ENCODE data around the gene RNU4-1.

The RNU4-1 gene

GRCh38 chr12:120290609-120291305, 2.3 kb downstream of the RNU4-1 start:
- no peak overlapping the region for H2AFZ ChIP-seq (ENCODE audit: low read depth, low read length, severe bottlenecking)
- H3K4me3 ChIP-seq (ENCODE audit: insufficient read depth, low read length, poor library complexity, severe bottlenecking) = no peak overlapping the region
- H3K79me2 ChIP-seq (ENCODE audit: insufficient read depth, low read length) = no peaks in the 10 kb centered on the region

DNA sequence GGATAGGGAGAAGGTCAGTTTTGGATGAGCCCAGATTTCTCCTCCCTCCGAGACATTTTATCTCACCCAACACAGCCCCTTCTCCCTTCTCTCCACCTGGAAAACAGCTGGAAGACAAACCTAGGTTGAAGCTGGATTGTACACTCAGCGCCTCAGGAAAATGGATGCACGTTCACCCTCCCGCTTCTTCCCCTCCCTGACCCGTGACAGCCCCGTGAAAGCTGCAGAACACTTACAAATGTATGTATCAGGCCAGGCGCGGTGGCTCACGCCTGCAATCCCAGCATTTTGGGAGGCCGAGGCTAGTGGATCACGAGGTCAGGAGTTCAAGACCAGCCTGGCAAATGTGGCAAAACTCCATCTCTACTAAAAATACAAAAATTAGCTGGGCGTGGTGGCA, 5.5 kb downstream of the RNU4-1 start:
- Histone ChIP-seq H3K36me3 (ENCODE audit: low read length) (no peaks in the 10 kb centered on the region), H2AFZ (ENCODE audit: low read depth, low read length, severe bottlenecking) (no peak overlapping the region), H3K9me3 (ENCODE audit: insufficient read depth, low read length) (no peaks in the 10 kb centered on the region), H3K9ac (ENCODE audit: low read length) (no peak overlapping the region), H3K9me2 (replicated peaks; ENCODE audit: insufficient read depth, low read length) (no peaks in the 10 kb centered on the region), H3K27me3 (ENCODE audit: low read length) (no peaks in the 10 kb centered on the region), H3K27ac (ENCODE audit: low read depth, low read length) (no peak overlapping the region), H3K4me2 (ENCODE audit: low read depth, low read length, poor library complexity, severe bottlenecking) (no peak overlapping the region), H3K4me3 (ENCODE audit: insufficient read depth, low read length, poor library complexity, severe bottlenecking) (no peak overlapping the region), H4K20me1 (ENCODE audit: low read depth, low read length) (no peaks in the 10 kb centered on the region), H3K79me2 (ENCODE audit: insufficient read depth, low read length) (no peaks in the 10 kb centered on the region), H3F3A (ENCODE audit: insufficient read depth) (peaks cover 26% of the 10 kb centered on the region)
- TF ChIP-seq EZH2phosphoT487 (conservative IDR thresholded peaks at IDR 0.05; ENCODE audit: low read length) (no peak), CTCF (IDR thresholded peaks at IDR 0.05; ENCODE audit: insufficient read depth, low read length, poor library complexity, severe bottlenecking) (no peak)

More at GRCh38 chr12:120290609-120291305, 2.3 kb downstream of the RNU4-1 start:
- peak overlapping the region; percentile 73 for H3K4me2 ChIP-seq (ENCODE audit: low read depth, low read length, poor library complexity, severe bottlenecking)
- no peaks in the 10 kb centered on the region for H4K20me1 ChIP-seq (ENCODE audit: low read depth, low read length)
- H3K36me3 ChIP-seq (ENCODE audit: low read length) = no peaks in the 10 kb centered on the region
- no peaks in the 10 kb centered on the region for H3K27me3 ChIP-seq (ENCODE audit: low read length)
- H3K9ac ChIP-seq (ENCODE audit: low read length) = peak overlapping the region; percentile 26; the same call in 1 of the 2 replicates
- TF ChIP-seq EZH2phosphoT487 (conservative IDR thresholded peaks at IDR 0.05; ENCODE audit: low read length) (no peak), CTCF (IDR thresholded peaks at IDR 0.05; ENCODE audit: insufficient read depth, low read length, poor library complexity, severe bottlenecking) (no peak)
- H3K9me3 ChIP-seq (ENCODE audit: insufficient read depth, low read length) = no peaks in the 10 kb centered on the region
- H3K9me2 ChIP-seq (replicated peaks; ENCODE audit: insufficient read depth, low read length) = no peaks in the 10 kb centered on the region
- peaks cover 39% of the 10 kb centered on the region for H3F3A ChIP-seq (ENCODE audit: insufficient read depth)
- peak overlapping the region; percentile 14; the same call in 1 of the 2 replicates for H3K27ac ChIP-seq (ENCODE audit: low read depth, low read length)

DNA sequence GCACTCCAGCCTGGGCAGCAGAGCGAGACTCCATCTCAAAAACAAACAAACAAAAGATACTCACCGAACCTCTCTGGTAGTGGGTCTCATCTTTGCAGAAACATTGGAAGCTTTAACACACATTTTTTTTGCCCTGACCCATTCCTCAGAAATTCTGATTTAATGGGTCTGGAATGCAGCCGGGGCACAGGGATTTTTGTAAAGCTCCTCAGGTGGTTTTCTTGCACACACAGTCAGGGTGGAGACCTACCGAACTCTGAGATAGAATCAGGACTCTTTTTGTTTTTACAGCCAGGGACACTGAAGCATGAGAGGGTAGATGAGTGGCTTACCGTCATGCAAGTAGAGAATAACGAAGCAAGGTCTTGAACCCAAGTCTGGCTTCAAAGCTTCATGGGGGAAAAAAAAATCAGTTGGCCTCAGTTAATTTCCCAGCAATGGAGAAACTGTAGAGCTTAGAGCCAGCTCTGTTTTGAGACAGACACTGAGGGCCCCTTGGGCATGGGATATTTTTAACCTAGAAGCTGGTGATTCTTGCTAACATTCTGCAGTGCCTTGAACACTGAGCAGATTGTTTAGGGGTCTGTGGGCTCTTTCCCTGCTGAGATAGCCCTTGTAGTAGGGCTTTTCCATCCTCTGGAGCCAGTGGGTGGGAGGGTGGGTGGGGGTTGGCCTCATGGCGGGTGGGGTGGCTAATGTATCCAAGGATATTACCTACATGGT, 6.1 kb downstream of the RNU4-1 start:
- TF ChIP-seq EZH2phosphoT487 (conservative IDR thresholded peaks at IDR 0.05; ENCODE audit: low read length) (no peak), CTCF (IDR thresholded peaks at IDR 0.05; ENCODE audit: insufficient read depth, low read length, poor library complexity, severe bottlenecking) (no peak)
- Histone ChIP-seq H3F3A (ENCODE audit: insufficient read depth) (peaks cover 21% of the 10 kb centered on the region), H3K9ac (ENCODE audit: low read length) (no peak overlapping the region), H3K9me3 (ENCODE audit: insufficient read depth, low read length) (no peaks in the 10 kb centered on the region), H3K9me2 (replicated peaks; ENCODE audit: insufficient read depth, low read length) (no peaks in the 10 kb centered on the region), H3K27ac (ENCODE audit: low read depth, low read length) (no peak overlapping the region), H4K20me1 (ENCODE audit: low read depth, low read length) (no peaks in the 10 kb centered on the region), H3K4me2 (ENCODE audit: low read depth, low read length, poor library complexity, severe bottlenecking) (no peak overlapping the region), H3K27me3 (ENCODE audit: low read length) (no peaks in the 10 kb centered on the region), H3K4me3 (ENCODE audit: insufficient read depth, low read length, poor library complexity, severe bottlenecking) (no peak overlapping the region), H3K36me3 (ENCODE audit: low read length) (no peaks in the 10 kb centered on the region), H3K79me2 (ENCODE audit: insufficient read depth, low read length) (no peaks in the 10 kb centered on the region), H2AFZ (ENCODE audit: low read depth, low read length, severe bottlenecking) (no peak overlapping the region)
